Kidney (tissue), 14 donors: ENCODE data around the gene SPTLC1. TPM values are rescaled to one million over a fixed set of nuclear protein-coding genes. Genes with fewer than 3 reads are reported as not detected.
"Not testable (repeated sequence)": the region's sequence is repeated elsewhere in the genome, so short reads cannot be mapped to it uniquely, and the experiment has no call there.

Source experiments
- DNase-seq, 5 donors: peaks; one replicate each; pipeline ENCODE4 v3.0.0-alpha.2; 2013 to 2020
- FAIRE-seq: peaks from 2 replicates; lab custom pipeline; 2012; peaks lifted over from hg19 to GRCh38; lab: Jason Lieb, UNC
- H3K27ac ChIP-seq, 2 donors: one replicate each; pipeline ENCODE4 v1.7.0; 2013; ENCODE audit warnings: low read depth in 2 of 2, low read length in 2 of 2, inconsistent platforms in 1 of 2
- H3K27me3 ChIP-seq: one replicate; pipeline ENCODE4 v1.7.1; 2013; ENCODE audit warnings: low read length, inconsistent platforms; ENCODE audit not compliant: control insufficient read depth, insufficient read depth
- H3K36me3 ChIP-seq, 3 donors: one replicate each; pipeline versions ENCODE4 v1.7.0 to v1.7.1; 2013; ENCODE audit warnings: low read length in 3 of 3, control low read depth in 1 of 3, inconsistent platforms in 1 of 3; ENCODE audit not compliant: insufficient read depth in 3 of 3, control insufficient read depth in 2 of 3
- H3K4me1 ChIP-seq, 3 donors: one replicate each; pipeline versions ENCODE4 v1.7.0 to v1.7.1; 2013; ENCODE audit warnings: low read length in 3 of 3, inconsistent platforms in 1 of 3, low read depth in 1 of 3; ENCODE audit not compliant: control insufficient read depth in 2 of 3, insufficient read depth in 2 of 3
- H3K4me3 ChIP-seq, 3 donors: one replicate each; pipeline versions ENCODE4 v1.7.0 to v1.8.1; 2013; ENCODE audit warnings: low read length in 3 of 3, control low read depth in 1 of 3, inconsistent platforms in 1 of 3
- H3K9ac ChIP-seq, 3 donors: one replicate each; pipeline versions ENCODE4 v1.7.0 to v1.7.1; 2013; ENCODE audit warnings: low read length in 3 of 3, control low read depth in 1 of 3, inconsistent platforms in 1 of 3
- H3K9me3 ChIP-seq, 3 donors: one replicate each; pipeline versions ENCODE4 v1.7.0 to v1.7.1; 2013; ENCODE audit warnings: low read length in 3 of 3, control low read depth in 1 of 3, inconsistent platforms in 1 of 3; ENCODE audit not compliant: control insufficient read depth in 2 of 3, insufficient read depth in 1 of 3
- intact Hi-C: fragments of 100-400 bp; cut with DNase I; formaldehyde crosslinking; loops from one replicate; pipeline ENCODE4 v1.11.1; 2022
- polyA plus RNA-seq: library from polyadenylated mRNA; stranded (reverse); fragments of 350-450 nt; fragmentation: Illumina TruSeq; extraction: RNeasy Lipid Tissue Mini Kit (QIAGEN cat#74804); gene quantifications from one replicate; pipeline ENCODE4 v1.2.3, GENCODE V29; 2014; ENCODE audit warnings: low read depth, low replicate concordance; ENCODE audit not compliant: insufficient read depth
- total RNA-seq: library from RNA; stranded (reverse); fragmentation: NEBNext Ultra II Directional; extraction: Animal tissue kit (Norgen Biotek cat#: 25700); gene quantifications from one replicate; pipeline ENCODE4 v1.2.1, GENCODE V29; 2021
- TF ChIP-seq, protein P1 (sequence below): IDR thresholded peaks from 3 replicates; pipeline ENCODE4 v1.5.1; 2012; ENCODE audit warnings: mild to moderate bottlenecking, moderate library complexity, borderline replicate concordance; ENCODE audit not compliant: insufficient read depth; ENCODE audit errors: extremely low read depth
- donor health status: control.
- donor health status: control.
- donor health status: control.
- donor health status: control.
- donor health status: control.
- donor health status: DM: yes; HTN: yes; CAD: no.
- donor health status: Normal renal cell carcinoma (clear cell type).

Gene SPTLC1
- total and polyA plus RNA-seq, 2 donors from 2014 or later = 29.4 to 72.2 TPM

DNA sequence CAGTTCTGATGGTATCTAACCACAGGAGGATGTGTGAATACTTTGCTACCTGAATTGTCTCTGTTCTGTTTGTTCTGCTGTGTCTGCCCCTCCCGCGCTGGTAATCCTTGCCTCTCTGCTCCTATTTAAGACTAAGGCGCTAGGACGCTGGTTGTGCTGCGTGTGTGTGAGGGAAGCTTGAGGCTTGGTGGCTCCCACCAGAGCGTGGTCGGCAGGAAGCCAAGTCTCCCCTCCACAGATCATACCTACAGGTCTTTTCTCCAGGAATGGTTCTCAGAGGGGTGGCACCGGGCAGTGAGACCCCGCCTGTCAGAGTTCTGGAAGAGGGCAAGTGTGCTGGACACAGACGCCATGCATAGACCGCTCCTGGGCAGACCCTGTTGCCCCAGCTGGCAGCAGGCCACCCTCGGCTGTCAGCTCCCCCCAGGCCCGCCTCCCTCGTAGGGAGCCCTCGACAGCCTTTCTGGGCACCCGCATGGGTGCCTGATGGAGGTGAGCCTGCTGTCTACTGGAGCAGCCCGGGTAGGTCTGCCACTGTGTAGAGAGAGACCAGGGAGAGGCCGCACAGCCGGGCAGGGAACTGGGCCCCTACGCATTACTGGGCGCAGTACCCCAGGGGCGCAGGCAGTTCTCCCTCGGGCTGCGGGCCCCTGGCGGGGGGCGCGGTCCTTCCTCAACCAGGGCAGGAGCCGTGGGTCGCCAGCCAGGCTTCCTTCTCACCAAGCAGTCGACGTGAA is 111.7 kb downstream of the SPTLC1 start:
- Histone ChIP-seq H3K9me3 (no peaks in the 10 kb centered on the region), H3K9ac (no peak overlapping the region), H3K27me3 (no peaks in the 10 kb centered on the region), H3K4me1 (no peaks in the 10 kb centered on the region), H3K4me3 (no peak overlapping the region), H3K27ac (no peak overlapping the region), H3K36me3 (no peaks in the 10 kb centered on the region)
- TF ChIP-seq, protein P1, sequence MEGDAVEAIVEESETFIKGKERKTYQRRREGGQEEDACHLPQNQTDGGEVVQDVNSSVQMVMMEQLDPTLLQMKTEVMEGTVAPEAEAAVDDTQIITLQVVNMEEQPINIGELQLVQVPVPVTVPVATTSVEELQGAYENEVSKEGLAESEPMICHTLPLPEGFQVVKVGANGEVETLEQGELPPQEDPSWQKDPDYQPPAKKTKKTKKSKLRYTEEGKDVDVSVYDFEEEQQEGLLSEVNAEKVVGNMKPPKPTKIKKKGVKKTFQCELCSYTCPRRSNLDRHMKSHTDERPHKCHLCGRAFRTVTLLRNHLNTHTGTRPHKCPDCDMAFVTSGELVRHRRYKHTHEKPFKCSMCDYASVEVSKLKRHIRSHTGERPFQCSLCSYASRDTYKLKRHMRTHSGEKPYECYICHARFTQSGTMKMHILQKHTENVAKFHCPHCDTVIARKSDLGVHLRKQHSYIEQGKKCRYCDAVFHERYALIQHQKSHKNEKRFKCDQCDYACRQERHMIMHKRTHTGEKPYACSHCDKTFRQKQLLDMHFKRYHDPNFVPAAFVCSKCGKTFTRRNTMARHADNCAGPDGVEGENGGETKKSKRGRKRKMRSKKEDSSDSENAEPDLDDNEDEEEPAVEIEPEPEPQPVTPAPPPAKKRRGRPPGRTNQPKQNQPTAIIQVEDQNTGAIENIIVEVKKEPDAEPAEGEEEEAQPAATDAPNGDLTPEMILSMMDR = no peak
- DNase-seq (no peak), FAIRE-seq (no peak)
- intact Hi-C loops = no loop called here

DNA sequence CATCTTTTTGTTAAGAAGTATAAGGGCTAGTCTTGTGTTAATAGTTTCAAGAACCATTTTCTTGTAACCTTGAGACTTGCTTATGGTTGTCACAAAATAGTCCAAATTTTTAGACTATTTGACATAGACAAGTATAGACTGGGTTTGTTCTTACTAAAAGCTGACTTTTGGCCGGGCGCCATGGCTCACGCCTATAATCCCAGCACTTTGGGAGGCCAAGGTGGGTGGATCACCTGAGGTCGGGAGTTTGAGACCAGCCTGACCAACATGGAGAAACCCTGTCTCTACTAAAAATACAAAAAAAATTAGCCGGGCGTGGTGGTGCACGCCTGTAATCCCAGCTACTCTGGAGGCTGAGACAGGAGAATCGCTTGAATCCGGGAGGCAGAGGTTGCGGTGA is 113.3 kb downstream of the SPTLC1 start:
- FAIRE-seq, H3K9ac ChIP-seq, H3K4me1 ChIP-seq, H3K27me3 ChIP-seq, H3K27ac ChIP-seq, intact Hi-C loops, DNase-seq, H3K4me3 ChIP-seq, H3K36me3 ChIP-seq, H3K9me3 ChIP-seq: not testable (repeated sequence)

DNA sequence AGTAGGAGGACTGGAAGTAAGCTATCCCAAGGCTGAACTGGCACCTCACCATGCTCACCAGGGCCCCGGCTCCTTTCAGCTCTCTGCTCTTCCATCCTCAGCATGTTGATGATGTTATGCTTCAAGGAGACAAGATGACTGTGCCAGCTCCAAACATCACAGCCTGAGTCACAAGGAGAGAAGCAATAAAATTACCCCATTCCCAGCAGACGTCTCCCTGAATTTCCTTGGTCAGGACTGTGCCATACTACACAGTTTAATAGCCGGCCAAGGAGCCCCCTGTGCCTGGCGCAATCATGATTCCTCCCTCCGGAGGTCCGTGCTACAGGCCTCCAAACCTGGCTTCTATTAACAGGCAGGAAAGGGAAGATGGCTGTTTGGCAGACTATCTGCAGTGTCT is 114.0 kb downstream of the SPTLC1 start:
- DNase-seq (no peak), FAIRE-seq (no peak)
- Histone ChIP-seq H3K4me3 (no peak overlapping the region), H3K9me3 (no peaks in the 10 kb centered on the region), H3K27ac (no peak overlapping the region), H3K36me3 (no peaks in the 10 kb centered on the region), H3K9ac (no peak overlapping the region), H3K27me3 (no peaks in the 10 kb centered on the region), H3K4me1 (no peaks in the 10 kb centered on the region)
- intact Hi-C loops = no loop called here
- TF ChIP-seq, protein P1 = no peak

DNA sequence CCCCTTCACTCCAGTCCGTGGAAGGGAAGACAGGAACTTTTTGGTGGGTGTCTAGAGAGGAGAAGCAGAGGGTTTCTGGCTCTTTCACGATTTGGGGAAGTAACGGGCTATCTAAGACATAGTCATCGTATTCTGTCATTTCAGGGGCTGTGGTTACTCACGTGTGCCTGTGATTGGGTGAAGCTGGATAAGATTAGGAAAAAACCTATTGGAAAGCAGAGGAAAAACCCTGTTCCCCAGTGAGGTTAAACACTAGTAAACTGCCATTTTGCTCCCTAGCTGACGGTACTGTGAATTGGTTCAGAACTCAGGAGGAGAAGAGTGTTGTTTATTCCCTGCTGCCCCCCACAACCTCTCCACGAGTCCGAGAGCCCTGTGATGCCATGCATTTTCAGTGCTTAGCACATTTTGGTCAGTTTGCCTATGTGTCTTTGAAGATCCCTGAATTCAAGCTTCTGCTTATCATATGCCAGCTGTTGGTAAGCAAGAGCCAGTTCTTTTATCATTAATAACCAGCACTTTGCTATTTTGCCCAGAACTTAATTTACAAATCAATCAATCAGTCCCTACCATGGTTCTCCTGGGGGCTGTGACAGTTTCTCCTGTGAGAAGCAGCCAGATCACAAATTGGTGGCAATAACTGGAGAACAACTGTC is 120.1 kb downstream of the SPTLC1 start:
- Histone ChIP-seq H3K36me3 (no peaks in the 10 kb centered on the region), H3K27me3 (no peaks in the 10 kb centered on the region), H3K4me3 (no peak overlapping the region), H3K4me1 (no peaks in the 10 kb centered on the region), H3K9ac (no peak overlapping the region), H3K9me3 (no peaks in the 10 kb centered on the region), H3K27ac (no peak overlapping the region)
- TF ChIP-seq, protein P1 = no peak
- intact Hi-C loops = no loop called here
- no peak for FAIRE-seq
- DNase-seq = no peak
